Measurements from ENCODE around the gene DHX9. TPM values are rescaled to one million over a fixed set of nuclear protein-coding genes. Genes with fewer than 3 reads are reported as not detected.
A peak's percentile ranks its signal among the peaks of the same experiment; 100 is the strongest.

Gene DHX9
- total and polyA plus RNA-seq, 9 of the 15 experiments (the other 6 are each of a cell fraction or from before 2014, with no cell fraction given): 100 to 409 (median 294) TPM

GRCh38 chr1:182869241-182869666 is 30.1 kb downstream of the DHX9 start (continued):
- TF ChIP-seq NCOA6 (IDR thresholded peaks at IDR 0.05) (no peak), STAT6 (CRISPR knock-in tag; IDR thresholded peaks at IDR 0.05) (no peak), MYBL2 (IDR thresholded peaks at IDR 0.05; ENCODE audit: low read depth) (no peak), MYBL2 (CRISPR knock-in tag; IDR thresholded peaks at IDR 0.05; ENCODE audit: borderline replicate concordance) (no peak), TFAM (CRISPR knock-in tag; conservative IDR thresholded peaks at IDR 0.05) (no peak), SRSF3 (IDR thresholded peaks at IDR 0.05; ENCODE audit: insufficient read depth, low read length) (no peak), NFRKB (IDR thresholded peaks at IDR 0.05; ENCODE audit: low read depth) (no peak), TRIM25 (IDR thresholded peaks at IDR 0.05; ENCODE audit: borderline replicate concordance) (no peak), ZNF431 (CRISPR knock-in tag; IDR thresholded peaks at IDR 0.05) (0 out of 2 replicates have a peak, but pooled peaks have one; percentile 10), CREB1 (IDR thresholded peaks at IDR 0.05) (no peak), CREB1 (CRISPR knock-in tag; IDR thresholded peaks at IDR 0.05) (no peak), ZBTB49 (CRISPR knock-in tag; IDR thresholded peaks at IDR 0.05; ENCODE audit: borderline replicate concordance) (no peak), ZNF197 (CRISPR knock-in tag; IDR thresholded peaks at IDR 0.05; ENCODE audit: low read depth) (no peak), KHSRP (IDR thresholded peaks at IDR 0.05) (no peak), ZC3H8 (IDR thresholded peaks at IDR 0.05) (no peak), NBN (IDR thresholded peaks at IDR 0.05; ENCODE audit: low read depth) (0 out of 2 replicates have a peak, but pooled peaks have one; percentile 50), PRPF4 (IDR thresholded peaks at IDR 0.05; ENCODE audit: insufficient read depth, low read depth, low read length, poor library complexity, severe bottlenecking) (no peak), MAFF (IDR thresholded peaks at IDR 0.05; ENCODE audit: low read length) (no peak), FOXM1 (IDR thresholded peaks at IDR 0.05; ENCODE audit: low read depth) (no peak), FOXM1 (CRISPR knock-in tag; IDR thresholded peaks at IDR 0.05; ENCODE audit: low read depth) (0 out of 2 replicates have a peak, but pooled peaks have one; percentile 45), HDGF (IDR thresholded peaks at IDR 0.05) (no peak), HES1 (IDR thresholded peaks at IDR 0.05; ENCODE audit: low read depth) (no peak), SIX5 (IDR thresholded peaks at IDR 0.05; ENCODE audit: borderline replicate concordance in 1 of 2, insufficient read depth in 1 of 2, low read depth in 1 of 2, low read length in 2 of 2) (no peak), KDM5B (IDR thresholded peaks at IDR 0.05; ENCODE audit: insufficient replicate concordance, low read depth, low read length) (no peak)

All from K562 (cell line).